Measurements from ENCODE around the gene ALX4. TPM values are rescaled to one million over a fixed set of nuclear protein-coding genes. Genes with fewer than 3 reads are reported as not detected.
A peak's percentile ranks its signal among the peaks of the same experiment; 100 is the strongest.

The ALX4 gene
- total RNA-seq, 1 experiment from 2014 or later = 41.6 TPM

DNA sequence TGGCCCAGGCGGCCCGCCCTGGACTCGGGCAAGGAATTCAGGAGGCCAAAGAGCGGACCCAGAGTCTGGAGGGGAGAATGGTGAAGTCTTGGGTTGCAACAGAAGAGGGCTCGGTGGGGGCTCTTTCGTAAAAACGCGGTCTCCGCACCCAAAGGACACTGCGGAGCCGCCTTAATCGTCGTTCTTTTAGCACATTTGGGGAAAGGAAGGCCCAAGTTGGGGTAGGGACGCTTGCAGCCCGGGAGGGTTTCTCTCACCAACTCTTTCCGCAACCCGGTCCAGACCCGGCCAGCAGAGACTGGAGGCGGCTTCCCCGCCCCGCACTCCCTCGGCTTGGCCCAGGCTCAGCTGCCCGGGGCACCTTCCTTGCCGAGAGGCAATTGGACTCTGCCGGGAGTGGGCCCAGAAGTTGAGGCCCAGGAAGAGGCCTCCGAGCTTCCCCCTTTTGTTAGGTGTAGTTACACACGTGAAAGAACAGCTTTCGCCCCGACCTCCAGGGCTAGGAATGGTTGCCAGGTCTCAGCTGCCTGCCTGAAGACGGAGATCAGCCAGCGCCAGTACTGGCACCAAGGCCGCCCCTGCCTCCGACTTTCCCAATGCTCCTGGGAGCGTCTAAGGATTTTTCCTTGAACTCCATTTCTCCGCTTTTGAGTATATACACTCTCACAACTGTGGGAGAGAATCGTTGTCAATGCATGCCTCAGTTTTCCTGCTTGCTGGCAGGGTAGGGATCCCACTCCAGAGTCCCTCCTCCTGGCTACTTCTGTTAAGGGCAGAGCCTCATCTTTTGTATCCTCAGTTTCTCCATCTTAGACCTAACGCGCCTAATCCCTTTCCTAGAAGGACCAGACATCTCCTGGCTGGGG is 3.7 kb downstream of the ALX4 start:
- Histone ChIP-seq H3K27ac (peak overlapping the region; percentile 60), H3K4me1 (replicated peaks) (peaks cover 73% of the 10 kb centered on the region), H3K9me3 (replicated peaks) (no peaks in the 10 kb centered on the region), H3K36me3 (peaks cover 72% of the 10 kb centered on the region), H3K27me3 (replicated peaks) (no peaks in the 10 kb centered on the region), H3K4me3 (peak overlapping the region; percentile 36)
- DNase-seq (ENCODE audit: low read depth in 1 of 2, low spot score in 2 of 2) = peak in 1 of 2 experiments; percentile 61

DNA sequence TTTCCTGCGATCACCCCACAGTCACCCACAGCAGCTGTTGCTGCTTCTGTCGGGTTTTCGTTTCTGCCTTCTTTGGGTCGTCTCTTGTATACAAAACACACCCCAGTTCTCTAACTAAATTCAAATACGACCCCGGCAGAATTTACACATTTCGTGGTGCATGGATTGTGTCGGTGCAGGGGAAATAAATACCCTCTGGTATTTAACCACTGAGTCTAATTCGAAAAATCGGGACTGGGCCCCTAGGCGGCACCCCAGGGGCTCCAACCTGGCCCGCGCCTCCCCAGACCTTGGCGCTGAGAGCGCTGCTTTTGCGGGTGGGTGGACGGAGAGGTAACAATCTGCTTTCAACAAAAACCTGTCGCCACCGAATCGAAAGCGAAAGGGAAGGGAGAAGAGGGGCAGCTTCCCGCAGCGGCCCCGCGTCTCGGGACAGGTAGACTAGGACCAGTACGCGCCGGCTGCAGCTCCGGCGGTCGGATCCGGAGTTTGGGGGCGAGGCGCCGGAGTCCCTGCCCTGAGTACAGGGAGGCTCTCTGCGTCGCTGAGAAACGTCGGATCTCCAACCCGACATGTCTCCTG is 4.4 kb downstream of the ALX4 start:
- Histone ChIP-seq H3K4me3 (peak overlapping the region; percentile 36), H3K9me3 (replicated peaks) (no peaks in the 10 kb centered on the region), H3K4me1 (replicated peaks) (peaks cover 77% of the 10 kb centered on the region), H3K27me3 (replicated peaks) (no peaks in the 10 kb centered on the region), H3K36me3 (peaks cover 72% of the 10 kb centered on the region), H3K27ac (peak overlapping the region; percentile 60)
- peak in 1 of 2 experiments; percentile 41 for DNase-seq (ENCODE audit: low read depth in 1 of 2, low spot score in 2 of 2)

DNA sequence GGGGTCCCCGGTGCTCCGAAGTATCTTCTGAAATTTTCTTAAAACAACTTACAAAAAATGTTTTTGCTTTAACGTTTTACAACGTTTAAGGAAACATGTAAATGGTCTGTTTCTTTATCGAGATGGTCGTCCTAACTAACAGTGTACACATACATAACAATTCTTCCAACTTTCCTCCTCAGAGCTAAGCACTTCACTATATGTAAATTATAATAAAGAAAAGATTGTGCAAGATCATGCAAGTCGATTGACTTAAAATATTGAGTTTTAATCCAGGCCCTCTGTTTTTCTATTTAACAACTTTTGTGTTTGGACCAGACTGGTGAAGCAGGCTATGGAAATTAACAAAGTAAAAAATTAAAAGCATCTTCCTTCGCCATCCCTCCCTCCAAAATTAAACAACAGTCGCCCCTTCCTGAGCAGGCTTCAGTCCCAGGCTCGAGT is 4.9 kb downstream of the ALX4 start:
- Histone ChIP-seq H3K27ac (peak overlapping the region; percentile 60), H3K4me3 (peak overlapping the region; percentile 36; the same call in 1 of the 2 replicates), H3K4me1 (replicated peaks) (peaks cover 79% of the 10 kb centered on the region), H3K36me3 (peaks cover 72% of the 10 kb centered on the region), H3K9me3 (replicated peaks) (no peaks in the 10 kb centered on the region), H3K27me3 (replicated peaks) (no peaks in the 10 kb centered on the region)
- DNase-seq (ENCODE audit: low read depth in 1 of 2, low spot score in 2 of 2) = no peak

DNA sequence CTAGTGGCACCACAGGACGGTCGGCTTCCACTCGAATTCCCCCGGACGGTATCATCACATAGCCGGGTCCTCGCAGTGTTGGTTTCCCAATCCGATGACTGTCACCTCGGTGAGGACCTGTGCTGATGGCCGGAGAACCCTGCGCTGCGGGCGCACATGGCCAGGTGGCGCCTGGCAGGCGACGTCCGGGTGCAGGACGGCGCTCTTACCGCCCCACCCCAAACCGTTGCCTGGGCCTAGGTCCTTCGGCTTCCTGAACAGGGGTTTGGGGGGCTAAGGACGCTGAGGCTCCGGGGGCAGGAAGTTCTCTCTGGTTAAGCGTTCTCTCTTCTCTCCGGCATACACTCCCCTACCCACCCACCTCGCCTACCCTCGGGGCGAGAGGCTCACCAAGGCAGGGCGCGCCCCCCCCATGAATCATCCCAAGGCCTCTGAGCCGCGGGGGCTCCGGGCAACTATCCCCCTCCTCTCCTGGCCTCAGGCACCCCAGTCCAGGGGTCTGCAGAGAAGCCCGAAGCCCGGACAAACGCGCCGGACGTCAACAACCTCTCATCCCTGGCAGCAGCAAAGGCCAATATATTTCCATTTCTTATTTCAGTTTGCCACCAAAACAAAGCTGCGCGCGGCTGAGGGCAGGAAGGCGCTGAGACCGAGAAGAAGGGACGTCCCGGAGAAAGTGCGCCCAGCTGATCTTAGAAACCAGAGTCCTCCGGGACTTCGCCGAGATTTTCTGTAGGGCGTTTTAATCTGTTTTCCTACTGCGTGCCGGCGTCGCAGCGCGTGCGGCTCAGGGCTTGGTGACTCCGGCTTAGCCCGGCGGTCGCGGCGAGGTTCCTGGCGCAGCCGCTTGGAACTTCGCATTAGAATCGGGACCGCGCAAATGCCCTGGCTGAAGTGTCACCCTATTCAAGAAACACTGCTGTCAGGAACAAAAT is 5.6 kb downstream of the ALX4 start:
- no peak overlapping the region for H3K4me3 ChIP-seq
- no peak for DNase-seq (ENCODE audit: low read depth in 1 of 2, low spot score in 2 of 2)

DNA sequence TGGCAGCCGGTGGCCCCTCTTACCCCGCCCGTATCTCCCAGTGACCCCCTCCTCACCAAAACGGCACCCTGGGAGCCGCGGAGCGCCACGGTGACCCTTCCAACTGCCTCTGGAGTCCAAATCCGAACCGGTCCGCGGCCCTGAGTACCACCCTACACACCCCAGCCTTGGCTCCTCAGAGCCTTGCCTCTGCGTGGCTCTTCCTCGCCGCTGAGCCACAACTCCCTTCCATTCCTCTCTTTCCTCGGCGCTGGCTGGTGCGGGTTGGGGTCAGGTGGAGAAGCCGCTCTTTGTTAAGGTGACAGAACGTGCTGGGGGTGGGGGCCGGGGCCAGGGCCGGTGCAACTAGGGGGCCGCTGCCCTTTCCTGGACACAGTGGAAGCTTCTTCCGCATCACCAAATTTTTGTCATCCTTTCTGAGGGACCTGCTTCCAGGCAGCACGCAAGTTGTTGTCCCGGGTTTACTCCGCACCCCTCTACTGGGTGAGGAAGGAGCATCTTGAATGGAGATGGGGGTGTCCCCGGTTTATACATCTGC is 6.5 kb downstream of the ALX4 start:
- no peaks in the 10 kb centered on the region for H3K27me3 ChIP-seq (replicated peaks)
- DNase-seq (ENCODE audit: low read depth in 1 of 2, low spot score in 2 of 2) = no peak
- peaks cover 82% of the 10 kb centered on the region for H3K4me1 ChIP-seq (replicated peaks)
- no peak overlapping the region for H3K4me3 ChIP-seq
- H3K9me3 ChIP-seq (replicated peaks) = no peaks in the 10 kb centered on the region
- peak overlapping the region; percentile 79; the same call in 1 of the 2 replicates for H3K27ac ChIP-seq
- H3K36me3 ChIP-seq = peaks cover 66% of the 10 kb centered on the region

More for the DNA sequence above, 5.6 kb downstream of the ALX4 start:
- no peaks in the 10 kb centered on the region for H3K27me3 ChIP-seq (replicated peaks)
- peaks cover 73% of the 10 kb centered on the region for H3K36me3 ChIP-seq
- no peak overlapping the region for H3K27ac ChIP-seq
- no peaks in the 10 kb centered on the region for H3K9me3 ChIP-seq (replicated peaks)
- H3K4me1 ChIP-seq (replicated peaks) = peaks cover 84% of the 10 kb centered on the region

DNA sequence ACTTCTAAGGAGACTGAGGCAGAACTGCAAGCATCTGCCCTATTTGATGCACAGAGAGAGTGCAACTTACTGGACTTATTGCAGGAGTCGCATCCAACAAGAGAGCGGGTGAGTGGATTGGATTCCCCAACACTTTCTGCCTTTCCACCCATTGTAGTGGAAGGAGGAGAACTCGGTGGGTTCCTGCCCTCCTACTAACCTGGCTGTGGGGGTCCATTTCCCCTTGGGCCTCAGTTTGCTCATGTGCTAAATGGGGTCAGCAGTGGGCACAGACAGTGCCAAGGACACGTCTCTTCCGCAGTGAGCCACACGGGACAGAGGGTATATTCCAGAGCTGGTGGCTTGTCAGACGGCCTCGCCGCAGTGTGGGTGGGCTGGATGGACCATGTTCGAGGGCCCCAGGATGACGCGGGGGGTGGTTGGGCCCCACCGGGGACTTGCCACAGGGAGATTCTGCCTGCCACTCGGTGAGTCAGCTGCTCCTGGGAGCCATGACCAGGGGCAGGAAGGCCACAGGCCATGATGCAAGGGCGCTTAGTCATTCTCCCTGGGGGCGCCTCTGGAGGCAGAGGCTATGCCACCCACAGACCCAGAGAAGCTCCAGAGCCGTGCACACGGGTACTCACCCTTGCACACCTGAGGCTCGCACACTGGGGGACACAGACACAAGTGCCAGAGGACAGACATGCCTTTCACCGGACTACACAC is 8.2 kb downstream of the ALX4 start:
- Histone ChIP-seq H3K9me3 (replicated peaks) (no peaks in the 10 kb centered on the region), H3K4me1 (replicated peaks) (peaks cover 65% of the 10 kb centered on the region), H3K27me3 (replicated peaks) (no peaks in the 10 kb centered on the region), H3K4me3 (peak overlapping the region; percentile 21), H3K27ac (peak overlapping the region; percentile 79), H3K36me3 (peaks cover 59% of the 10 kb centered on the region)
- peak; percentile 99 to 100 for DNase-seq (ENCODE audit: low read depth in 1 of 2, low spot score in 2 of 2)

GRCh38 chr11:44300844-44301563 is 8.9 kb downstream of the ALX4 start:
- Histone ChIP-seq H3K36me3 (peaks cover 55% of the 10 kb centered on the region), H3K4me3 (peak overlapping the region; percentile 21), H3K9me3 (replicated peaks) (no peaks in the 10 kb centered on the region), H3K27me3 (replicated peaks) (no peaks in the 10 kb centered on the region), H3K4me1 (replicated peaks) (peaks cover 58% of the 10 kb centered on the region), H3K27ac (peak overlapping the region; percentile 79)
- peak; percentile 98 to 99 for DNase-seq (ENCODE audit: low read depth in 1 of 2, low spot score in 2 of 2)

DNA sequence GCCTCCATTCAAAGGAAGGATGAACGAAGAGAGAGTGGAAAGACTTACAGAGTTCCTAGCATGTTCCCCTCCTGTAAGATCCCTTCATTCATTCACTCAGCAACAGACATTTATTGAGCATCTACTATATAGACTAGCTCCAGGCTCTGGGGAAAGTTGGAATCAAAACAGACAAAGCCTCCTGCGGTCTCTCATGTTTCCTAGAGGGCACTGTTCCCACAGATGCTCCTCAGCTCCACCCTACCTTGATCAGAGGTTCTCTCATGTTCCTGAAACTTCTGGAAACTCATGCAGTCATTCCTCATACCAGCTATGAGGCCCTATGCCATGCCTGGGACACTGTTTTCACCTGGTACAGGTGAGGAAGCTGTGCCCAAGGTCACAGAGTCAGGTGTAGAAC is 11.1 kb downstream of the ALX4 start:
- no peak for DNase-seq (ENCODE audit: low read depth in 1 of 2, low spot score in 2 of 2)
- no peaks in the 10 kb centered on the region for H3K9me3 ChIP-seq (replicated peaks)
- no peaks in the 10 kb centered on the region for H3K27me3 ChIP-seq (replicated peaks)
- H3K4me3 ChIP-seq = no peak overlapping the region
- peaks cover 50% of the 10 kb centered on the region for H3K36me3 ChIP-seq
- peaks cover 49% of the 10 kb centered on the region for H3K4me1 ChIP-seq (replicated peaks)
- H3K27ac ChIP-seq = no peak overlapping the region

DNA sequence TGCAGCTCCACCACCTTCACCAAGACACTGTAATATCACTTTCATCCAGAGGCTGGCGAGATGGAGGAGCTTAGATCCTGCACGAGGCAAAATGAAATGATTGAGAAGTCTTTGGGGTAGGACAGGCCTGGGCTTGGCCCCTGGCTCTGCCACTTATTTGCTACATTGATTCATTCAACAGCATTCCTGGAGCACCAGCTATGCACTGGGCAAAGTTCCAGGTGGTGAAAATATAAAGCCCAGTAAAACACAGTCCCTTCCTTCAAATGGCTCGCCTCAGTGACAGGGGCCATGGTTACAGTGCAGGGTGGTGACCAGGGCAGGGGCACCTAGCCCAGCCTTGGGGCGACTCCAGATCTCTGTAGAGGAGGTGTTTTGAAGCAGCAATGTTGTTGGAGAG is 19.7 kb downstream of the ALX4 start:
- Histone ChIP-seq H3K27me3 (replicated peaks) (no peaks in the 10 kb centered on the region), H3K9me3 (replicated peaks) (no peaks in the 10 kb centered on the region), H3K27ac (no peak overlapping the region), H3K36me3 (peaks cover 49% of the 10 kb centered on the region), H3K4me1 (replicated peaks) (peaks cover 53% of the 10 kb centered on the region), H3K4me3 (no peak overlapping the region)
- DNase-seq (ENCODE audit: low read depth in 1 of 2, low spot score in 2 of 2) = no peak

DNA sequence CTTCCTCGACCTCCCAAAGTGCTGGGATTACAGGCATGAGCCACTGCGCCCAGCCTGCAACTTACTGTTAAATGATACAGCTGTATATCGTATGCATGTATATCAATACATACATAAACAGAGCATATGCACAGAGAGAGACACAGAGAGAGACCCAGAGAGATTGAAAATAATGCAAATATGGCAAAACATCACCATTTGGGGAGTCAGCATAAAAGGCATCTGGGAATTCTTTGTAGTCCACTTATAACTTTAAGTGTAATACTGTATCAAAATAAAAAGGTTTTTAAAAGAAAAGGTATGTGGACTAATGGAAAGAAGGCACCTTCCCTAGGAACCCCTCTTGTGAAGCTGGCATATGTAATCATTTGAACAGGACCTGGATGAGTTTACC is 21.8 kb downstream of the ALX4 start:
- no peak for DNase-seq (ENCODE audit: low read depth in 1 of 2, low spot score in 2 of 2)
- H3K27ac ChIP-seq = peak overlapping the region; percentile 53
- no peak overlapping the region for H3K4me3 ChIP-seq
- no peaks in the 10 kb centered on the region for H3K9me3 ChIP-seq (replicated peaks)
- peaks cover 53% of the 10 kb centered on the region for H3K4me1 ChIP-seq (replicated peaks)
- peaks cover 38% of the 10 kb centered on the region for H3K36me3 ChIP-seq
- H3K27me3 ChIP-seq (replicated peaks) = no peaks in the 10 kb centered on the region

GRCh38 chr11:44286911-44287310 is 23.0 kb downstream of the ALX4 start:
- Histone ChIP-seq H3K27ac (peak overlapping the region; percentile 53), H3K27me3 (replicated peaks) (no peaks in the 10 kb centered on the region), H3K4me1 (replicated peaks) (peaks cover 53% of the 10 kb centered on the region), H3K4me3 (no peak overlapping the region), H3K9me3 (replicated peaks) (no peaks in the 10 kb centered on the region), H3K36me3 (peaks cover 43% of the 10 kb centered on the region)
- no peak for DNase-seq (ENCODE audit: low read depth in 1 of 2, low spot score in 2 of 2)

- no peaks in the 10 kb centered on the region for H3K27me3 ChIP-seq (replicated peaks)
- H3K4me3 ChIP-seq = no peak overlapping the region
- H3K9me3 ChIP-seq (replicated peaks) = no peaks in the 10 kb centered on the region
- peak in 1 of 2 experiments; percentile 68 for DNase-seq (ENCODE audit: low read depth in 1 of 2, low spot score in 2 of 2)
- peaks cover 53% of the 10 kb centered on the region for H3K4me1 ChIP-seq (replicated peaks)
- peak overlapping the region; percentile 53; the same call in 1 of the 2 replicates for H3K27ac ChIP-seq
- H3K36me3 ChIP-seq = peaks cover 49% of the 10 kb centered on the region
Measured at GRCh38 chr11:44286268-44286880, 23.6 kb downstream of the ALX4 start.
